Body of pancreas (tissue), 4 donors: ENCODE measurements around the gene CAMK2A.

Source experiments
- POLR2A ChIP-seq, 3 donors: fragments of 450-650 bp; IDR thresholded peaks; one replicate each; pipeline ENCODE4 v1.6.1; 2016; ENCODE audit warnings: antibody characterized with exemption in 3 of 3, mild to moderate bottlenecking in 2 of 3
- TF ChIP-seq, protein P1 (sequence below), 7 experiments: fragments of 450-650 bp in 4 of 7; fragments of 200-600 bp in 3 of 7; sonication (generic) in 3 of 7; IDR thresholded peaks; one replicate each; pipeline ENCODE4 v1.5.1; 2016 to 2019; ENCODE audit warnings: antibody characterized with exemption in 7 of 7

DNA sequence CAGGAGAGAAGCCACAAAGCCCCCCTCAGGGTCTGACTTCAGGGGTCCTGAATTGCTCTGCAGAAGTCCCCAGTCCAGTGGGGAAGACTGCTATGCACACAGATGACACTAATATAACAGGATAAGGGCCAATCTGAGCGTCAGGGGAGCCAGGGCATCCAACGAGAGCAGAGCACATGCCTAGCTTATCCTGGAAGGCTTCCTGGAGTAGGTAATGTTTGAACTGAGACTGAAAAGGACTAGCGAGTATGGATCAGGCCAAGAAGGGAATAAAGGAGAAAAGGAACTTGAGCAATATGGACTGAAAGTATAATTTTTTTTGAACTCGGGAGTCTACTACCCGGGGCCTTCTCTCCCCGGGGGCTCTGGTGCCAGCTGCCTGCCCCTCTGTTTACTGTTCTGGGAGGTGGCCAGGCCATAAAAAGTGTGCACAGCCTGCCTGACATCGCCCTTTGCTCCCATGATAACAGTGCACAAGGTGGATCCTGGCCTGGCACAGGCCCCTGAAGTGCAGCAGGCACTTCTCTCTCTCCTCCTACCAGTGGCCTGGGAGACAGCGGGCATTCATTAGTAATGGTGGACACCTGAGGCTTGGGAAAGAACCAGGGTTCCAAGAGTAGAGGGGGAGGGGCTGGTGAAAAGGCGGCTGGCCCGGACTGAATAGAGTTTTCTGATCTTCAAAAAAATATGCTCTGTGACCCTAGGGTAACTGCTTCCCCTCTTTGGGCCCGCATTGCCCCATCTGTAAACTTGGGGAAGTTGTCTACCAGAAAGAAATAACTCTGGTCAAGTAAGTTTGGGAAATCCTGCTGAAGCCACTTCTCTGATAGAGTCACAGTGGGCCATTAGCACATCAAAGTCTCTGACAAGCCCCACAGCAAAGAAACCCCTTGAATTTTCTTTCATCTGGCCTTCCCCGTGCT lies 104.3 kb downstream of the CAMK2A start:
- TF ChIP-seq, protein P1, sequence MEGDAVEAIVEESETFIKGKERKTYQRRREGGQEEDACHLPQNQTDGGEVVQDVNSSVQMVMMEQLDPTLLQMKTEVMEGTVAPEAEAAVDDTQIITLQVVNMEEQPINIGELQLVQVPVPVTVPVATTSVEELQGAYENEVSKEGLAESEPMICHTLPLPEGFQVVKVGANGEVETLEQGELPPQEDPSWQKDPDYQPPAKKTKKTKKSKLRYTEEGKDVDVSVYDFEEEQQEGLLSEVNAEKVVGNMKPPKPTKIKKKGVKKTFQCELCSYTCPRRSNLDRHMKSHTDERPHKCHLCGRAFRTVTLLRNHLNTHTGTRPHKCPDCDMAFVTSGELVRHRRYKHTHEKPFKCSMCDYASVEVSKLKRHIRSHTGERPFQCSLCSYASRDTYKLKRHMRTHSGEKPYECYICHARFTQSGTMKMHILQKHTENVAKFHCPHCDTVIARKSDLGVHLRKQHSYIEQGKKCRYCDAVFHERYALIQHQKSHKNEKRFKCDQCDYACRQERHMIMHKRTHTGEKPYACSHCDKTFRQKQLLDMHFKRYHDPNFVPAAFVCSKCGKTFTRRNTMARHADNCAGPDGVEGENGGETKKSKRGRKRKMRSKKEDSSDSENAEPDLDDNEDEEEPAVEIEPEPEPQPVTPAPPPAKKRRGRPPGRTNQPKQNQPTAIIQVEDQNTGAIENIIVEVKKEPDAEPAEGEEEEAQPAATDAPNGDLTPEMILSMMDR (IDR thresholded peaks at IDR 0.05): no peak
- no peak for TF ChIP-seq POLR2A (IDR thresholded peaks at IDR 0.05)
